Stimulated activated CD4-positive, alpha-beta T cell treated with anti-CD3 and anti-CD28 coated beads, Interleukin-4, amount 100 ng/mL, for 4 hours (primary cell): ENCODE data around the gene RIN1.
"Not testable (repeated sequence)": the region's sequence is repeated elsewhere in the genome, so short reads cannot be mapped to it uniquely, and the experiment has no call there.

Experiments used
- DNase-seq, 2 experiments: peaks; one replicate each; pipeline ENCODE4 v3.0.0-alpha.2; 2020

RIN1 gene

GRCh38 chr11:66318600-66318970 is 17.6 kb downstream of the RIN1 start:
- no peak for DNase-seq

GRCh38 chr11:66317723-66318599 is 18.3 kb downstream of the RIN1 start:
- peak in 1 of 2 experiments; percentile 29 for DNase-seq

GRCh38 chr11:66317322-66317722 is 18.9 kb downstream of the RIN1 start:
- peak in 1 of 2 experiments; percentile 33 for DNase-seq

- no peak for DNase-seq
Measured at GRCh38 chr11:66316849-66317251, 19.4 kb downstream of the RIN1 start, which contains the start of gene CD248. Gene CD248 (minus strand): TSS chr11:66317044. CDS start chr11:66317027, 17 bp downstream.

GRCh38 chr11:66315921-66316811 is 20.1 kb downstream of the RIN1 start:
- no peak for DNase-seq

GRCh38 chr11:66315498-66315885 is 20.7 kb downstream of the RIN1 start:
- DNase-seq: no peak

GRCh38 chr11:66314561-66315497 is 21.4 kb downstream of the RIN1 start:
- no peak for DNase-seq

- DNase-seq: no peak
Measured at GRCh38 chr11:66314186-66314501, 22.1 kb downstream of the RIN1 start.

GRCh38 chr11:66313321-66314185 is 22.7 kb downstream of the RIN1 start:
- DNase-seq: no peak

- peak; percentile 95 to 97 for DNase-seq
Measured at GRCh38 chr11:66312549-66313320, 23.5 kb downstream of the RIN1 start.

GRCh38 chr11:66311965-66312548 is 24.2 kb downstream of the RIN1 start:
- DNase-seq: peak; percentile 95 to 99

GRCh38 chr11:66311470-66311964 is 24.7 kb downstream of the RIN1 start:
- DNase-seq: no peak

GRCh38 chr11:66310803-66311440 is 25.3 kb downstream of the RIN1 start:
- not testable (repeated sequence) for DNase-seq

- DNase-seq: no peak
Measured at GRCh38 chr11:66310324-66310723, 25.9 kb downstream of the RIN1 start.

GRCh38 chr11:66309475-66309874 is 26.8 kb downstream of the RIN1 start:
- no peak for DNase-seq

GRCh38 chr11:66302656-66303055 is 33.6 kb downstream of the RIN1 start:
- DNase-seq: no peak

- DNase-seq: no peak
Measured at GRCh38 chr11:66299186-66299585, 37.0 kb downstream of the RIN1 start.

GRCh38 chr11:66297610-66298009 is 38.6 kb downstream of the RIN1 start:
- no peak for DNase-seq
